Measurements from ENCODE around the gene FLG2. TPM values are rescaled to one million over a fixed set of nuclear protein-coding genes. Genes with fewer than 3 reads are reported as not detected.
"Not testable (repeated sequence)": the region's sequence is repeated elsewhere in the genome, so short reads cannot be mapped to it uniquely, and the experiment has no call there.

FLG2 gene
- total and polyA plus RNA-seq, 12 donors = not detected

GRCh38 chr1:152306123-152306522, 53.7 kb downstream of the FLG2 start:
- DNase-seq; H3K27ac ChIP-seq; H3K4me3 ChIP-seq; H3K36me3 ChIP-seq; H3K4me1 ChIP-seq; H3K27me3 ChIP-seq; H3K9me3 ChIP-seq; ATAC-seq; intact Hi-C loops (cut with DNase I): not testable (repeated sequence)
- 90 to 91% methylated on average over 8 to 9 of the region's 10 CpGs for WGBS, 2 donors

- H3K36me3 ChIP-seq; intact Hi-C loops (cut with DNase I); DNase-seq; H3K4me1 ChIP-seq; H3K9me3 ChIP-seq; H3K27ac ChIP-seq; H3K27me3 ChIP-seq; ATAC-seq; H3K4me3 ChIP-seq: not testable (repeated sequence)
- 94% methylated on average over 12 of the region's 12 CpGs for WGBS, 2 donors
Observed at GRCh38 chr1:152304773-152305172, 55.0 kb downstream of the FLG2 start.

- H3K27ac ChIP-seq; intact Hi-C loops (cut with DNase I); H3K27me3 ChIP-seq; ATAC-seq; H3K4me1 ChIP-seq; H3K4me3 ChIP-seq; H3K36me3 ChIP-seq; DNase-seq; H3K9me3 ChIP-seq: not testable (repeated sequence)
- 89 to 94% methylated on average over 23 of the region's 25 CpGs for WGBS, 2 donors
Observed at GRCh38 chr1:152303139-152303872, 56.5 kb downstream of the FLG2 start.

Other genes starting within 250 kb of the FLG2 start
- gene TCHH, start 244.6 kb downstream of the FLG2 start, total RNA-seq = under 1 TPM in 2 of 10 donors, not detected in 8; 0.05 to 0.07 TPM
- gene TCHH, start 244.6 kb downstream of the FLG2 start, polyA plus RNA-seq = under 1 TPM in 1 of 2 donors, not detected in 1; 0.01 TPM
- not detected for gene RPTN, start 200.8 kb downstream of the FLG2 start, total RNA-seq
- not detected for gene RPTN, start 200.8 kb downstream of the FLG2 start, polyA plus RNA-seq
- gene HRNR, start 135.8 kb downstream of the FLG2 start, total RNA-seq = not detected
- gene HRNR, start 135.8 kb downstream of the FLG2 start, polyA plus RNA-seq = under 1 TPM in 1 of 2 donors, not detected in 1; 0.07 TPM
- gene FLG, start 34.8 kb downstream of the FLG2 start, total RNA-seq = under 1 TPM in 2 of 10 donors, not detected in 8; 0.02 to 0.04 TPM
- under 1 TPM; under 0.01 TPM for gene FLG, start 34.8 kb downstream of the FLG2 start, polyA plus RNA-seq
- not detected for gene CRNN, start 54.3 kb upstream of the FLG2 start, total RNA-seq
- gene CRNN, start 54.3 kb upstream of the FLG2 start, polyA plus RNA-seq = under 1 TPM in 1 of 2 donors, not detected in 1; 0.62 TPM
- not detected for gene LCE5A, start 150.8 kb upstream of the FLG2 start, total RNA-seq
- under 1 TPM in 1 of 2 donors, not detected in 1; 0.07 TPM for gene LCE5A, start 150.8 kb upstream of the FLG2 start, polyA plus RNA-seq
- not detected for gene CRCT1, start 154.5 kb upstream of the FLG2 start, total RNA-seq
- gene CRCT1, start 154.5 kb upstream of the FLG2 start, polyA plus RNA-seq = under 1 TPM in 1 of 2 donors, not detected in 1; 0.10 TPM
- gene LCE3E, start 206.8 kb upstream of the FLG2 start, total RNA-seq = not detected
- not detected for gene LCE3E, start 206.8 kb upstream of the FLG2 start, polyA plus RNA-seq
- not detected for gene LCE3D, start 220.5 kb upstream of the FLG2 start, total RNA-seq
- gene LCE3D, start 220.5 kb upstream of the FLG2 start, polyA plus RNA-seq = not detected
- not detected for gene LCE3C, start 240.2 kb upstream of the FLG2 start, total RNA-seq
- gene LCE3C, start 240.2 kb upstream of the FLG2 start, polyA plus RNA-seq = not detected